Measurements from ENCODE around the gene OGDH. TPM values are rescaled to one million over a fixed set of nuclear protein-coding genes. Genes with fewer than 3 reads are reported as not detected.

The OGDH gene
- total RNA-seq, 3 donors from 2014 or later: 45.7 to 67.5 (median 46.2) TPM

GRCh38 chr7:44573464-44574286, 32.8 kb upstream of the OGDH start, which contains the start of gene DDX56:
Gene DDX56 (minus strand): TSS chr7:44573908. CDS start chr7:44573895, 13 bp downstream.
- no peaks in the 10 kb centered on the region for H3K9me3 ChIP-seq
- H3K27me3 ChIP-seq: no peaks in the 10 kb centered on the region
- intact Hi-C loops (cut with DNase I; ENCODE audit: low total_unique reads): no loop called here
- H3K36me3 ChIP-seq: peaks cover 26% of the 10 kb centered on the region
- DNase-seq (ENCODE audit: low spot score in 2 of 2): peak; percentile 87 to 90
- peak within 1 kb of the TSS; percentile 84 to 92 (median 90) for H3K4me3 ChIP-seq
- TF ChIP-seq POLR2A (IDR thresholded peaks at IDR 0.05): peak; percentile 82
- peak; percentile 89 to 94 (median 90) for TF ChIP-seq POLR2AphosphoS5 (IDR thresholded peaks at IDR 0.05)
- TF ChIP-seq, protein P1, sequence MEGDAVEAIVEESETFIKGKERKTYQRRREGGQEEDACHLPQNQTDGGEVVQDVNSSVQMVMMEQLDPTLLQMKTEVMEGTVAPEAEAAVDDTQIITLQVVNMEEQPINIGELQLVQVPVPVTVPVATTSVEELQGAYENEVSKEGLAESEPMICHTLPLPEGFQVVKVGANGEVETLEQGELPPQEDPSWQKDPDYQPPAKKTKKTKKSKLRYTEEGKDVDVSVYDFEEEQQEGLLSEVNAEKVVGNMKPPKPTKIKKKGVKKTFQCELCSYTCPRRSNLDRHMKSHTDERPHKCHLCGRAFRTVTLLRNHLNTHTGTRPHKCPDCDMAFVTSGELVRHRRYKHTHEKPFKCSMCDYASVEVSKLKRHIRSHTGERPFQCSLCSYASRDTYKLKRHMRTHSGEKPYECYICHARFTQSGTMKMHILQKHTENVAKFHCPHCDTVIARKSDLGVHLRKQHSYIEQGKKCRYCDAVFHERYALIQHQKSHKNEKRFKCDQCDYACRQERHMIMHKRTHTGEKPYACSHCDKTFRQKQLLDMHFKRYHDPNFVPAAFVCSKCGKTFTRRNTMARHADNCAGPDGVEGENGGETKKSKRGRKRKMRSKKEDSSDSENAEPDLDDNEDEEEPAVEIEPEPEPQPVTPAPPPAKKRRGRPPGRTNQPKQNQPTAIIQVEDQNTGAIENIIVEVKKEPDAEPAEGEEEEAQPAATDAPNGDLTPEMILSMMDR (IDR thresholded peaks at IDR 0.05): no peak
- H3K27ac ChIP-seq: peak within 1 kb of the TSS; percentile 92 to 95
- peaks cover 0 to 14% of the 10 kb centered on the region in 2 donors for H3K4me1 ChIP-seq

- DNase-seq (ENCODE audit: low spot score in 2 of 2): no peak
- TF ChIP-seq, protein P1 (IDR thresholded peaks at IDR 0.05): no peak
- no peak for TF ChIP-seq POLR2AphosphoS5 (IDR thresholded peaks at IDR 0.05)
- TF ChIP-seq POLR2A (IDR thresholded peaks at IDR 0.05): no peak
- H3K4me1 ChIP-seq: peaks cover 0 to 14% of the 10 kb centered on the region in 2 donors
- H3K27ac ChIP-seq: peak overlapping the region; percentile 92 to 95
- no peaks in the 10 kb centered on the region for H3K27me3 ChIP-seq
- H3K4me3 ChIP-seq: peak overlapping the region; percentile 84 to 92 (median 90)
- peaks cover 21% of the 10 kb centered on the region for H3K36me3 ChIP-seq
- intact Hi-C loops (cut with DNase I; ENCODE audit: low total_unique reads): no loop called here
- no peaks in the 10 kb centered on the region for H3K9me3 ChIP-seq
Measured at GRCh38 chr7:44574287-44574872, 32.0 kb upstream of the OGDH start.

DNA sequence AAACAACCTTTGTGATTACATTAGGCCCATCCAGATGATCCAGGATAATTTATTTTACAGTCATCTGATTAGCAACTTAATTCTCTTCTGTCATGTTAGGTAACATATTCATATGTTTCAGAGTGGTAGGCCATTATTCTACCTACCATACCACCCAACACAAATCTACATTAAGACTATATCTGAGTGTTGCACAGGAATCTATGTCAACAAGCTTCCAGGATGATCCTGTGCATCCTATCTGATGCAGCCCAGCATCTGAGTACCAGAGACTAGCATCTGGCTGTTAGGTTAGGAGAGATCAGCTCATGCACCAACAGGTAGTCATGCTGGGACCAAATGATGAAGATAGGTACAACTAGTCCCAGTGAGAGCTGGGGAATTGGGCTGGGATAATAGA, 31.4 kb upstream of the OGDH start:
- H3K9me3 ChIP-seq: no peaks in the 10 kb centered on the region
- DNase-seq (ENCODE audit: low spot score in 2 of 2): no peak
- H3K4me1 ChIP-seq: peaks cover 0 to 14% of the 10 kb centered on the region in 2 donors
- H3K27ac ChIP-seq: no peak overlapping the region
- peak overlapping the region in 1 of 3 donors; percentile 92 for H3K4me3 ChIP-seq
- H3K36me3 ChIP-seq: peaks cover 15% of the 10 kb centered on the region
- no peaks in the 10 kb centered on the region for H3K27me3 ChIP-seq
- intact Hi-C loops (cut with DNase I; ENCODE audit: low total_unique reads): no loop called here
- TF ChIP-seq POLR2A (IDR thresholded peaks at IDR 0.05): no peak
- TF ChIP-seq POLR2AphosphoS5 (IDR thresholded peaks at IDR 0.05): no peak
- TF ChIP-seq, protein P1 (IDR thresholded peaks at IDR 0.05): no peak

GRCh38 chr7:44576228-44576627, 30.2 kb upstream of the OGDH start:
- H3K4me3 ChIP-seq: no peak overlapping the region
- H3K27me3 ChIP-seq: no peaks in the 10 kb centered on the region
- peaks cover 0 to 23% of the 10 kb centered on the region in 2 donors for H3K4me1 ChIP-seq
- intact Hi-C loops (cut with DNase I; ENCODE audit: low total_unique reads): no loop called here
- TF ChIP-seq POLR2AphosphoS5 (IDR thresholded peaks at IDR 0.05) (no peak), POLR2A (IDR thresholded peaks at IDR 0.05) (no peak)
- TF ChIP-seq, protein P1 (IDR thresholded peaks at IDR 0.05): no peak
- DNase-seq (ENCODE audit: low spot score in 2 of 2): no peak
- no peak overlapping the region for H3K27ac ChIP-seq
- H3K36me3 ChIP-seq: peaks cover 13% of the 10 kb centered on the region
- no peaks in the 10 kb centered on the region for H3K9me3 ChIP-seq

All from breast epithelium (tissue), 4 donors.